Ecto neural progenitor cell (in vitro differentiated cells): Measurements from ENCODE around the gene ALKBH2.
A peak's percentile ranks its signal among the peaks of the same experiment; 100 is the strongest.

Experiments used
- DNase-seq: peaks from one replicate; pipeline ENCODE4 v3.0.0-alpha.2; 2018; ENCODE audit warnings: low spot score

Gene ALKBH2

GRCh38 chr12:109093022-109093918, at the start of gene ALKBH2:
ALKBH2 (minus strand) TSS chr12:109093472; CDS start chr12:109092786, 686 bp downstream.
- peak; percentile 96 for DNase-seq

- no peak for DNase-seq
Observed at GRCh38 chr12:109140560-109140959, 47.3 kb upstream of the ALKBH2 start.

GRCh38 chr12:109139791-109140190, 46.5 kb upstream of the ALKBH2 start:
- no peak for DNase-seq

- DNase-seq, result no peak
Observed at GRCh38 chr12:109139360-109139759, 46.1 kb upstream of the ALKBH2 start.

GRCh38 chr12:109137055-109137454, 43.8 kb upstream of the ALKBH2 start:
- no peak for DNase-seq

- peak; percentile 72 for DNase-seq
Observed at GRCh38 chr12:109134186-109134917, 41.1 kb upstream of the ALKBH2 start.

- no peak for DNase-seq
Observed at GRCh38 chr12:109131154-109132050, 38.1 kb upstream of the ALKBH2 start.

GRCh38 chr12:109130297-109131153, 37.3 kb upstream of the ALKBH2 start:
- DNase-seq, result no peak

- no peak for DNase-seq
Observed at GRCh38 chr12:109127533-109128242, 34.4 kb upstream of the ALKBH2 start.

GRCh38 chr12:109126784-109127183, 33.5 kb upstream of the ALKBH2 start:
- DNase-seq, result no peak

- DNase-seq, result no peak
Observed at GRCh38 chr12:109125791-109126190, 32.5 kb upstream of the ALKBH2 start.

- no peak for DNase-seq
Observed at GRCh38 chr12:109124878-109125648, 31.8 kb upstream of the ALKBH2 start.

- no peak for DNase-seq
Observed at GRCh38 chr12:109121346-109121880, 28.1 kb upstream of the ALKBH2 start.

GRCh38 chr12:109120557-109120956, 27.3 kb upstream of the ALKBH2 start:
- no peak for DNase-seq

- no peak for DNase-seq
Observed at GRCh38 chr12:109120095-109120494, 26.8 kb upstream of the ALKBH2 start.

- no peak for DNase-seq
Observed at GRCh38 chr12:109116611-109116949, 23.3 kb upstream of the ALKBH2 start.

- no peak for DNase-seq
Observed at GRCh38 chr12:109115758-109116610, 22.7 kb upstream of the ALKBH2 start, which contains the start of gene ACACB. ACACB (plus strand) TSS chr12:109116587; CDS start chr12:109139406, 22,819 bp downstream.

- no peak for DNase-seq
Observed at GRCh38 chr12:109115404-109115757, 22.1 kb upstream of the ALKBH2 start.

GRCh38 chr12:109114644-109115043, 21.4 kb upstream of the ALKBH2 start:
- DNase-seq, result no peak
